A549 (cell line): ENCODE data around the gene VPS13D.

Experiments used
- EHMT2 ChIP-seq: fragments of 200-600 bp; sonication (generic); IDR thresholded peaks from 2 replicates; pipeline ENCODE4 v1.6.1; 2016; ENCODE audit warnings: antibody characterized with exemption, low read depth, mild to moderate bottlenecking, moderate library complexity
- EP300 ChIP-seq, 2 experiments: fragments of >200 bp; sonication (Bioruptor Twin); formaldehyde crosslinking; IDR thresholded peaks; 2 replicates in 1 of 2; 3 replicates in 1 of 2; pipeline ENCODE4 v1.6.1; 2016 to 2017
- FOSB ChIP-seq: fragments of 250-450 bp; sonication (Bioruptor Pico); IDR thresholded peaks from 2 replicates; pipeline ENCODE4 v1.5.0; 2020; ENCODE audit warnings: mild to moderate bottlenecking, moderate library complexity
- KDM5A ChIP-seq: fragments of 200-600 bp; sonication (generic); IDR thresholded peaks from 2 replicates; pipeline ENCODE4 v1.6.1; 2016; ENCODE audit warnings: antibody characterized with exemption, mild to moderate bottlenecking
- MYC ChIP-seq: IDR thresholded peaks from 2 replicates; pipeline ENCODE4 v1.6.1; 2012; ENCODE audit warnings: mild to moderate bottlenecking, inconsistent platforms, low read length, improper control_type of control experiment, borderline replicate concordance
- NFE2L2 ChIP-seq: fragments of 150-350 bp; conservative IDR thresholded peaks from 2 replicates; pipeline ENCODE4 v1.6.1; 2014; ENCODE audit warnings: low read length
- RAD21 ChIP-seq, 2 experiments: fragments of >200 bp in 1 of 2; sonication (Bioruptor Twin) in 1 of 2; formaldehyde crosslinking in 1 of 2; IDR thresholded peaks in 1 of 2; conservative IDR thresholded peaks in 1 of 2; 2 replicates in 1 of 2; 3 replicates in 1 of 2; pipeline ENCODE4 v1.6.1; 2012 to 2018; ENCODE audit warnings: inconsistent platforms in 1 of 2
- ZSCAN20 ChIP-seq: fragments of 250-450 bp; sonication (Bioruptor Pico); IDR thresholded peaks from 2 replicates; pipeline ENCODE4 v1.8.0; 2022; ENCODE audit warnings: mild to moderate bottlenecking, moderate library complexity
- TF ChIP-seq, protein P1 (sequence below): fragments of >200 bp; sonication (Bioruptor Twin); formaldehyde crosslinking; IDR thresholded peaks from 3 replicates; pipeline ENCODE4 v1.5.1; 2016

DNA sequence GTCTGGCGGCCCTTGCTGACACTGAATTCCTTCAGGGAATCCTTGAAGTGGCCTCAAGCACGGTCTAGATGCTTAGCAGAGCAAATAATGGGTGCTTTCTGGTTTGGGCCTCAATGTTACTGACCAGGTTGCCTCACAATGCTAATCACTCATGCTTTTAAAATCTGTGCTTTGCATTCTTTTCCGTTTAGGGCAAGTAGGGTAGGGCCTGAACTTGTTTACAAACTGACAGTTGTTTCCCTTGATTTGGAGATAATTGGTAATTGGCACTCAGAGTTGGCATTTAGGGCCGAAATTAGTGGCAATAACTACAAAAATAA is 1.4 kb downstream of the VPS13D start:
- no peak for TF ChIP-seq EP300 (IDR thresholded peaks at IDR 0.05)
- TF ChIP-seq, protein P1, sequence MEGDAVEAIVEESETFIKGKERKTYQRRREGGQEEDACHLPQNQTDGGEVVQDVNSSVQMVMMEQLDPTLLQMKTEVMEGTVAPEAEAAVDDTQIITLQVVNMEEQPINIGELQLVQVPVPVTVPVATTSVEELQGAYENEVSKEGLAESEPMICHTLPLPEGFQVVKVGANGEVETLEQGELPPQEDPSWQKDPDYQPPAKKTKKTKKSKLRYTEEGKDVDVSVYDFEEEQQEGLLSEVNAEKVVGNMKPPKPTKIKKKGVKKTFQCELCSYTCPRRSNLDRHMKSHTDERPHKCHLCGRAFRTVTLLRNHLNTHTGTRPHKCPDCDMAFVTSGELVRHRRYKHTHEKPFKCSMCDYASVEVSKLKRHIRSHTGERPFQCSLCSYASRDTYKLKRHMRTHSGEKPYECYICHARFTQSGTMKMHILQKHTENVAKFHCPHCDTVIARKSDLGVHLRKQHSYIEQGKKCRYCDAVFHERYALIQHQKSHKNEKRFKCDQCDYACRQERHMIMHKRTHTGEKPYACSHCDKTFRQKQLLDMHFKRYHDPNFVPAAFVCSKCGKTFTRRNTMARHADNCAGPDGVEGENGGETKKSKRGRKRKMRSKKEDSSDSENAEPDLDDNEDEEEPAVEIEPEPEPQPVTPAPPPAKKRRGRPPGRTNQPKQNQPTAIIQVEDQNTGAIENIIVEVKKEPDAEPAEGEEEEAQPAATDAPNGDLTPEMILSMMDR, result no peak
- TF ChIP-seq EHMT2, result no peak
- no peak for TF ChIP-seq RAD21 (conservative IDR thresholded peaks at IDR 0.05 in 1 of 2, IDR thresholded peaks at IDR 0.05 in 1 of 2)
- no peak for TF ChIP-seq MYC
- TF ChIP-seq KDM5A, result no peak
- TF ChIP-seq ZSCAN20 (CRISPR knock-in tag), result no peak
- no peak for TF ChIP-seq FOSB (CRISPR knock-in tag)
- TF ChIP-seq NFE2L2, result no peak
